ENCODE measurements around the gene TIMP2.

The TIMP2 gene

DNA sequence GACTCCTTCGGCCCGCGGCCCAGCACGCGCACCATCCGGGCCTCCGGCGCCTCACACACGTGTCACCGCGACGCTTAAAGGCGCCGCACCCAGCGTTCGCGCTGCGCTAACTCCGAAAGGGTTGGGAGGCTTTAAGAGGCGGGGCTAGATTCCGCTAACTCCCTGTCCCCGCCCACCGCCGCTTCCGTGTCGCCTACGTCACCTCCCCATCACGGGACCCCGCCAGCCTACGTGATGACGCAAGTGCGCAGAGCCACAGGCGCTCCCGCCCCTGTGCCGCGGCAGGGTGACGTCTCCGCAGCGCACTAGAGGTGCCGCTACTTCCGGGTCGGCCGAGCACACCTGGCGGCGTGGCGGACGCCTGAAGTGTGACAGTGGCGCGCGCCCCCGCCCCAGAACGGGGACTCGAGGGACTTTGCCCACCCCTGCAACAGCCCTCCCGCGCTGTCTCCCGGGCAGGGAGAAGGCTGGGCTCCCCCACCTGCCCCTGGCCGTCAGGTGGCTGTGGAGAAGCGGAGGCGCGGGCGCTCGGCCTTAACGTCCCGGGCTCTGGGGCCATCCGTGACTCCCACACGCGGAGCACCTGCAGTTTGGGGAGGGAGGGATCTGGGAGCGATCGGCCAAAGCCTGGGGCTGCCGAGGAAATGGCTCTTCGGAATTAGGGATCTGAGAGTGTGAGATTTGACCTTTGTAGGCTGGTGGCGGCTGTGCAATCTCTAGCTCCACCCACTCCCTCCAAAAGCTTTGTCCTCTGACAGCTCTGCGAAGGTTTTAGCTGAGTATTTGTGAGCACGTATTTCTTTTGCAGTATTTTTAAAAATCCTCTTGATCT lies 84.2 kb downstream of the TIMP2 start, which contains the start of gene USP36:
Gene USP36, minus strand, starts transcription at position 35 of the 832 bp plus-strand sequence. CDS start 4,451 bp downstream, outside the sequence.
- peak; percentile 99 to 100 (median 99) for DNase-seq (ENCODE audit: low read depth in 3 of 3, low spot score in 1 of 3)

DNA sequence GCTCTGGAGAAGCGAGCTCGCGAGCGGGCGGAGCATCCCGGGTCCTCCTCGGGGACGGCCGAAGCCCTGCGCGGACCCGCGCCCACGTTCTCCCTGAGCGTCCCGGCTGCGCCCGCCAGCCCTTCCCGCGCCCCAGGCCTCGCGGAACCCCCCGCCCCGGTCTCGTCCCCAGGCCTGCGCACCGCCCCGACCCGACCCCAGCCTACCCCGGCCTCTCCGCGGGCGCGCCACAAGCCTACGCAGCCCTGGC lies 84.7 kb downstream of the TIMP2 start:
- no peak for DNase-seq (ENCODE audit: low read depth in 3 of 3, low spot score in 1 of 3)

GRCh38 chr17:78839762-78840529 lies 85.2 kb downstream of the TIMP2 start:
- peak in 2 of 3 donors; percentile 10 to 29 for DNase-seq (ENCODE audit: low read depth in 3 of 3, low spot score in 1 of 3)

DNA sequence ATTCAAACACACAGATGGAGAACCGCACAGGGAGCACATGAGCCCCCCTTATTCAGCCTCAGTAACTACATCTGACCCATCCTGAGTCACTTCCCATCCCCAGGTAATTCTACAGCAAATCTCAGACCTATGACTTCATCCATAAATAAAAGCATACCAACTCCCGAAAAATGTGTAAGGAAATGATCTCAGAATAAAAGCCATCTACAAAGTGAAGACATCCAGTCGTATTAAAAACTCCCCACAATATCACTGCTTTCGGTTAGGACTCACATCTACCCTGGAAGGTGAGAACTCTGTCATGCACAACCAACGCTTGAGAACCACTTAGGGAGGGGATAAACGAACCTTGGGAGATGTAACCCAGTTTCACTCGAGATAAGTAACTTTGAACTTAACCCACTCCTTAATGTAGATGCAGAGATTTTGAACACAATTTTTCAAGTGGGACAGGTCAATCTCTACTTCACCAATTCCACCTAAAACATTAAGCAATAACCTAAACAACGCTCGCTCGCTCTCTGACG lies 85.9 kb downstream of the TIMP2 start:
- no peak for DNase-seq (ENCODE audit: low read depth in 3 of 3, low spot score in 1 of 3)

- no peak for DNase-seq (ENCODE audit: low read depth in 3 of 3, low spot score in 1 of 3)
Observed at GRCh38 chr17:78838574-78839005, 86.6 kb downstream of the TIMP2 start.

DNA sequence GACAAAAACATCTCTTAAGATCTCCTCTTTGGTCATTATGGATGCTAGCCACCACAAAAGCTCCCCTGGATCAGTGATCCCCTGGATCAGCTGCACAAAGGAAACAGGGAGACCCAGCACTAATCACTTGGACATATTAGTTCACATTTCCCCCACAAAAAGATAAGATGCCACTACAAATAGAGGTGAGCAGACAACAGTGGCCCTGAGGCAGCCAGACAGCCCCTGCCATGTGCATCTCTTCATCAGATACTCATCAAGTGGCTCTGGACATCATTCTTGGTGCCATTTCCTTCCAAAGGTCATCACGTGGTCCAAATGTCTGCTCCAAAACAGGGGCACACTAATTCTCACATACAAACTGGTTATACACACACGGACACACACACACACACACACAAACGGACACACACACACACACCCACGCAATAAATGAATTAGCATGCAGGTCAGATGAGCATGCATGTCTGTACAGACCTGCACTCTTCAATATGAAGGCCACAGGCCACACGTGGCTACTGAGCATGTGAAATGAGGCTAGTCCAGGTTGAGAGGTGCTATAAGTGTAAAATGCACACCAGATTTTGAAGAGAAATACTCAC lies 88.7 kb downstream of the TIMP2 start:
- no peak for DNase-seq (ENCODE audit: low read depth in 3 of 3, low spot score in 1 of 3)

DNA sequence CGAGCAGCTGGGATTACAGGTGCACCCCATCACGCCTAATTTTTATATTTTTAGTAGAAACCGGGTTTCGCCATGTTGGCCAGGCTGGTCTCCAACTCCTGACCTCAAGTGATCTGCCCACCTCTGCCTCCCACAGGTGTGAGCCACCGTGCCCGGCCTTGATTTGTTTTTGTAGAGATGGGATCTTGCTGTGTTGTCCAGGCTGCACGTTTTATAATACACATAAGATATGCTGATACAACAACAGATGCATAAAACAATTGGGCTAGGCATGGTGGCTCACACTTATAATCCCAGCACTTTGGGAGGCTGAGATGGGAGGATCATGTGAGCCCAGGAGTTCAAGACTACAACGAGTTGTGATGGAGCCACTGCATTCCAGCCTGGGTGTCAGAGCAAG lies 90.6 kb downstream of the TIMP2 start:
- DNase-seq (ENCODE audit: low read depth in 3 of 3, low spot score in 1 of 3): no peak

GRCh38 chr17:78832541-78832810 lies 92.7 kb downstream of the TIMP2 start:
- DNase-seq (ENCODE audit: low read depth in 3 of 3, low spot score in 1 of 3): no peak

DNA sequence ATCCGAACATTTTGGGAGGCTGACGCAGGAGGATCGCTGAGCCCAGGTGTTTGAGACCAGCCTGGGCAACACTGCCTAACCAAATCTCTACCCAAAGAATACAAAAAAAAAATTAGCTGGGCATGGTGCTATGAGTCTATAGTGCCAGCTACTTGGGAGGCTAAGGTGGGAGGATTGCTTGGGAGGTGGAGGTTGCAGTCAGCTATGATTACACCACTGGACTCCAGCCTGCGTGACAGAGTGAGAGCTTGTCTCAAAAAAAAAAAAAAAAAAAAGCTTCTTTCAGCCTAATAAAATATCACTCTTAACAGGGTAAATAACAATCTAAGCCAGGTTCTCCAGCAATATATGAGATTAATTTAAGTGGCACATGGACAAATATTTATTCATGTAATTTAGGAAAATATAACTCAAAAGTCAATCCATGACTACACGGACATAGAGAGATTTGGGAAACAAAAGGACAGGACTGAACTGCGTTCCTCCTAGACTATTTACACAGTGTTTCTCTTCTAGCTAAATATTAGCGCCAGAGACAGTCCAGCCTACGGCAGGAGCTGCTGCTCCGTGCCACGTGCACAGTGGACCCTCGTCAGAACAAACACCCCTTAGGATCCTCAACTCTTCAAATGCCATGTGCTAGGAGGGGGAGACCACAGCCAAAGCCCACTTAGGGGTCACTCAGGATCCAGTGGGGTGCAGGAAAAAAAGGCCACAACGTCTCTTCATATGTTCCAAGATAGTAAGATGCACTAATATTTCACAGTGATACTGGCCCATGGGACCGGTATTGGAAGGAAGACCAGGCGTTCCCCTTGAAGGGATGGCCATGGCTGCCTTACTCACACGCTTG lies 93.3 kb downstream of the TIMP2 start:
- DNase-seq (ENCODE audit: low read depth in 3 of 3, low spot score in 1 of 3): no peak

DNA sequence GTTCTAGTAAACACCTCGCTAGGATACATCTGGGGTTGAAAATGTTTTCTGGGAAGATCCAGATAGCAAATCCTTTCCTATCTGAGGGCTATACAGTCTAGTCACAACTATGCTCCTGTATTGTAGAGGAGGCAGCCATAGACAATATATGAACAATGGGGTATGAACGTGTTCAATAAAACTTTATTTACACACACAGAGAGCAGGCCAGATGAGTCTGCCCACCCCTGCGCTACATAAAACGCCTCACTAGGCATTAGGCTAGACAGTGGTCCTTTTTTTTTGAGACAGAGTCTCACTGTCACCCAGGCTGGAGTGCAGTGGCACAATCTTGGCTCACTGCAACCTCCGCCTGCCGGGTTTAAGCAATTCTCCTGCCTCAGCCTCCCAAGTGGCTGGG lies 95.7 kb downstream of the TIMP2 start:
- no peak for DNase-seq (ENCODE audit: low read depth in 3 of 3, low spot score in 1 of 3)

DNA sequence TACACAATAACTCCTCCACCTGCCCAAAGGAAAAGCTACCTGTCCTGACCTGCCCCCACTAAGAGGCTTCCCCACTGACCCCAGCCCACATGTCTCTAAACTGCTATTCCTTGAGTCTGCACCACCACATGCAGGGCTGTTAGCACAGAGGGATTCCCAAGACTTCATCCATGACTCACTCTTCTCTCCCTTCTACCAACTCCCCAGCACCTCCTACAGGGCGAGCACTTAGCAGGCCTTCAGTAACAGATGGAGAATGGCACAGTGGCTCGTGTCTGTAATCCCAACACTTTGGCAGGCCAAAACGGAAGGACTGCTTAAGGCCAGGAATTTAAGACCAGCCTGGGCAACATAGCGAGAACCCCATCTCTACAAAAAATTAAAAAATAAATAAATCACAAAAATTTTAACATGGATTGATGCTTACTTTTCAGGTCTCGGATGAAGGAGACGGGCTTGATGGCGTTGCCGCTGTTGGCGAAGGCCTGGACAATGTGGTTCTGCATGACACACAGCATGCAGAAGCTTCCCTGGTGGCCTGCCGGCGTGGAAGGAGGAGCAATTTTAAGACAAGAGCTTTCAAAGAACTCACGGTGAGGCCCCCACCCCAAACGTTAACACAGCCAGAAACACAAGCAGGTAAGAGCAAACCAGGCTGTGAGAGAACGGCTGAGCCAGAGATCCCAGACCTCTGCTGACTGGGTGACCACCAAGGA lies 96.6 kb downstream of the TIMP2 start:
- DNase-seq (ENCODE audit: low read depth in 3 of 3, low spot score in 1 of 3): no peak

DNA sequence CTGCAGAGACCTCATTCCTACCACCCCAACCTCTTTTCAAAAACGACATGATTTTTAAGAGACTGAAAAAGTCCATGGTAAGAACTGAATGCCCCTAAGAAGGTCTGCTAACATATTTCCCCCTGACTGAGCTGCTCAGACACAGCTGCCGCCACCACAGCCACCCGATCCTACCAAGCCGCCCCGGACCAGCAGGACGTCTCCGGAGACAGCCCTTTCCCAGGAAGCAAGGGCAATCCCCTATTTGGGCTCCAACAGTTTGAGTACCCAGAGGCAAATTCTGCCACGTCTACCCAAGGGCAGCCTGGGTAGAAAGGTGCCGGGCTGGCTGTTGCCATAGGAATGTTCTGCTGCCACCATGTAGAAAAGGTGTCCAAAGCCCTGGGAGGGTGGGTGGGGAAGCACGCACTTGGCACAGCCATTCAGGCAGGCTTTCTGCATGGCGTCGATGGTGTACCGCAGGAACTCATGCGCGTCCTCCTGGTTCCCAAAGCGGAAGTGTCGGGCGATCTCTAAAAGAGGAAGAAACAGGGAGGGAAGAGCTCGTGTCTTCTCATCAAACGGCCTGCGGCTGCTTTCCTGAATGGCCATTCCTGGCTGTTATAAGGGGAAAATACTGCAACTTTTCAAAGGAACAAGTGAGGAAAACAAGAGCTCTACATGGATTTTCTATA lies 98.2 kb downstream of the TIMP2 start:
- DNase-seq (ENCODE audit: low read depth in 3 of 3, low spot score in 1 of 3): no peak

GRCh38 chr17:78826421-78826820 lies 98.8 kb downstream of the TIMP2 start:
- no peak for DNase-seq (ENCODE audit: low read depth in 3 of 3, low spot score in 1 of 3)

DNA sequence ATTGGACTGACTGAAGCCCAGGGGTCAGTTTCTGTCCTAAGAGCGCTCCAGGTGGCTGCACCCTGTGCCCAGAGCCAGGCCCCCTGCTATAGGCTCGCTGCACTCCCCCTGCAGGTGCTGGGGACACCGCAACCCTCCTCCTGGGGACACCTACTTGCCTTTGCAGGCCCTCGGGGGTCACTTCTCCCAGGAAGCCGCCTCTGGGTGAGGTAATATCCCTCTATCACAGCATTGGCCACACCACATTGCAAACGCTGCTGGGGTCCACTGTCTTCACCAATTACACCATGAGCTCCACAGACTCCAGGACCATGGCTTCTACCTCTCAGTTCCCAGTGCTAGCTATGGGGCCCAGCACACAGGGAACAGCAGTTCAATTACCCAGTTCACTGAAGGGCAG lies 99.5 kb downstream of the TIMP2 start:
- no peak for DNase-seq (ENCODE audit: low read depth in 3 of 3, low spot score in 1 of 3)

- DNase-seq (ENCODE audit: low read depth in 3 of 3, low spot score in 1 of 3): no peak
Observed at GRCh38 chr17:78824240-78824639, 100.9 kb downstream of the TIMP2 start.

DNA sequence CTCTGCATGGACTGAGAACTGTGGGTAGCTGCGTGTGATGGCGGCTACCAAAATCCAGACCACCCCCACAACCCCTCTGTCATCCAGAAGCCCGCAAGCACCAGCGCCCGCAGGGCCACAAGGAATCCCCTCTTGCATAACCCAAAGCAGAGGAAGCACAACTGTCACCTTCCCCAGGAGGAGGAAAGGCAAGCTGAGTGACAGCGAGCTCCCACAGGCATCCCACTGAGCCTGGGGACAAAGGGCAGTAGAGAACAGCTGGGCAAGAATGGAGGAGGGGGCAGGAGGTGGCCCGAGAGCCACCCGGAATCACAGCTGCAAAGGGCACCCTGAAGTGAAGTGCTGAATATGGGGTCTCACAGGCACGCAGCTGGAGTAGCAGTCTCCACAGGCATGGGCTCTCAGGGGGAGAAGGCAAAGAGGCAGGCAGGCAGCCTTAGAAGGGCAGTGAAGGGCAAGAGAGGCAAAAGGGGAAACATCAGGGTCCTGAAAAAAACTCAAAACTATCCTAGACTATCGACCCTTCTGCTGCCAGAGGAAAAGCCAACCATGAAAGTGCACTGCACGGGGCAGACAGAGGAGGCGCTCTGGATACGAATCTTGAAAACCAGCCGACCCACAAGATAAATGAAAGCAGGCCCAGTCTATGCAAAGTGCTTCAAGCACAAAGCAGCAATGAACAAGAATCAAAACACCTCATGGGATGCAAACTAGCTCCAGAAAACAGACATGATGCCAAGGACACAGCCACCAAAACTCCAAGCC lies 101.7 kb downstream of the TIMP2 start:
- DNase-seq (ENCODE audit: low read depth in 3 of 3, low spot score in 1 of 3): no peak

- no peak for DNase-seq (ENCODE audit: low read depth in 3 of 3, low spot score in 1 of 3)
Observed at GRCh38 chr17:78822552-78822951, 102.6 kb downstream of the TIMP2 start.

DNA sequence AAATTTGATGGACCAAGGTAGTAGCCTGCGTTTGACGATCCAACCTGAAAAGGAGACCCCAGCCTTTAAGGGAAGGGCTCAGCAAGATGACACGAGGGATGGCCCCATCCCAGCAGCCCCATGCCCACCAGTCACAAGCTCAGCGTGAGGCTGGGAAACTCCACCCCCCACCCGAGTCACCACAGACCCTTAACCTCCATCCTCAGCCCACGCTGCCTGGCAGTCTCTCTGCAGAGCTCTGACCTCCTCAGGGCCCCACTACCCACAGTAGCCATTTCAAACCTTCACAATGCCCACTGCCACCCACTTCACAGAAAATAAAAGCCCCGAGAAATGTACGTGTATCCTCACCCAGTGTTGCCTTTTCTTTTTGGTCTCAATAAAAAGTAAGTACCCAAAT lies 103.2 kb downstream of the TIMP2 start:
- no peak for DNase-seq (ENCODE audit: low read depth in 3 of 3, low spot score in 1 of 3)

- DNase-seq (ENCODE audit: low read depth in 3 of 3, low spot score in 1 of 3): no peak
Observed at GRCh38 chr17:78820841-78821240, 104.3 kb downstream of the TIMP2 start.

Data from stimulated activated CD4-positive, alpha-beta T cell treated with anti-CD3 and anti-CD28 coated beads, TNF-alpha, amount 100 ng/mL, for 1 hour (primary cell).